GM10847 (cell line): ENCODE measurements around the gene SLBP.

Experiments
- POLR2A ChIP-seq: IDR thresholded peaks from 2 replicates; pipeline ENCODE4 v1.6.1; 2011; ENCODE audit not compliant: insufficient read length; ENCODE audit errors: extremely low read depth

The SLBP gene

DNA sequence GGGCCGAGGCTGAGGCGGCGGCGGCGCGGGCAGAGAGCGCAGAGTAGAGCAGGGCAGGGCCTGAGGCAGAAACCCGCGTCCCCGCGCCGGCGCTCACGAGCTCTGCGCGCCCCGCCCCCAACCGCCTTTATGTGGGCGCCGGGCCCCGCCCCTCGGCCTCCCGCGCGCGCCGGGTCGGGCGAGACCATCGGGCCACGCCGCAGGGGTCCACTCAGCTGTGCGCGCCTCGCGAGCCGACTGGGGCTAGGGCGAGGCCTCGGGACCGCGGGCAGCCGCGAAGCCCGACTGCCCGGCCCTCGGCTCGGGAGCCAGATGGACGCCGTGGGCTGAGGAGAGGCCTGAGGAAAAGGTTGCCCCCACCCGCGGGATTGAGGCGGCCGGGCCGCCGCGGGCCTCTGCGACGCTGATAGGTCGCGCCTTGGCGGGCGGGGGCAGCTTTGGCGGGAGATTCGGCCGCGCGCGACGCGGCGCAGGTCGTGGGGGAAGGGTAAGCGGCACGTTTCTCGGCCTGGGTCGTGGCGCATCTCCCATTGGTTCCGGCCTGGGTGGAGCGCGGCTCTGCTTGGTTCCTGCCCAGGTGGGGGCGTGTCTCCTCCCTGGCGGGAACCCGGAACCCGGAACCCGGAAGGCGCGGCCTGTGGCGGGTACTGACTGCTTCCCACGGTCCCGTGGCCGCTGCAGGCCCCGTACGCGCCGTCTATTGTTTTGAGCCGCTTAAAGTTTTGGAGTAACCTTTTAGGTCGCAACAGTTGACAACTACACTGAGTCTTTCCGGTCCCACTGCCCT lies at the start of gene SLBP:
Gene SLBP, minus strand, starts transcription at position 104 of the 787 bp plus-strand sequence. CDS start 131 bp downstream, outside the sequence.
- peak; percentile 97 for TF ChIP-seq POLR2A

GRCh38 chr4:1761130-1761689 lies 49.1 kb upstream of the SLBP start:
- no peak for TF ChIP-seq POLR2A

DNA sequence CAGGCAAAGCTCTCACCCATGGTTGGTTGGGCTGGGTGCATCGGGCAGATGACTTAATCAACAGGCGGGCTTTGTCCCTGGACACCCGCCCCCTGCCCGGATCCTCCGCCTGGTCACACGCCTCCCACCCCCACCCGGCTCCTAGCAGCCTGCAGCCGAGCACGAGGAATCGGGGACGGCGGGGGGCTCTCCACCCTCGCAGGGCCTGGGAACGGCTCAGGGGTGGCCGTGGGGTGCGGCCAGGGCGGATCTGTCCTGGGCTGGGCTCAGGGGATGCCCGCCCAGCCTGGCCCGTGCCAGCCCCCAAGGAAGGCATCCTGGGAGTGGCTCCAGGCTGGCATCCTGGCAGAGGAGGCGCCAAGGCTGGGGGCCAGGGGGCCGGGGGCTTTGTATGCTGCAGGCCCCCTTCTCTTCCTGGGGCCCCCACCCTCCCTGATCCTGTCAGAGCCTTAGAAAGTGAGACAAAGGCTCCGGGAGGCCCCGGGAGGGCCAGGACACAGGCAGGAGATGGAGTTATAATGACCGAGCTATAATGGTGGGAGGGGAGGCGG lies 48.5 kb upstream of the SLBP start:
- TF ChIP-seq POLR2A = no peak

GRCh38 chr4:1759818-1760223 lies 47.7 kb upstream of the SLBP start:
- no peak for TF ChIP-seq POLR2A

DNA sequence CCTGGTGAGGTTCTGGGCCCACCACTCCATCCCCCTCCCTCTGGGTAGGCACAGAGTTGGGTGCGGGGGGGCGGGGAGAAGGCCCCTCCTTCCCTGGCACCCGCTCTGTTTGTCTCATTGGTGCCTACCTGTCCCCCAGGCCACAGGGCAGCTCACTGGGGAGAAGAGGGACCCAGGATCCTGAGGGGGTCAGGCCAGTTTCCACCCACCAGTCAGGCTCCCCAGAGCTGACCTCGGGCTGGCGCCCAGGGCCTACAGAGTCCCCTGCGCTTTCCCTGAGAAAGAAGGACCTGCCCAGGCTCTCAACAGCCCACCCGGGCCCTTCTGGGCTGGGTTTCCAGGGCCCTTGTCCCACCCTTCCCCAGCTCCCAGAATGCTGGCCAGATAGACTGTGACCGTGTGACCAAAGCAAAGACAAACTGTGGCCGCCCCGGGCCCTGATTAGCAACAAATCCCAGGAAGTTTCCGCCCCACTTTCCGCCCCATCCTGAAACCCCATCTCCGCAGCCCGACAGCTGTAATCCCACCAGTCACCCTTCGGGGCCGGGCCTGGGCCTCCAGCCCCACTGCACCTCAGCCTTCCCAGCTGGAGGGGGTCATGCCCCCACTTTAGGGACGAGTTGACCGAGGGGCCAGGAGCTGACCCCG lies 47.2 kb upstream of the SLBP start:
- TF ChIP-seq POLR2A = no peak

DNA sequence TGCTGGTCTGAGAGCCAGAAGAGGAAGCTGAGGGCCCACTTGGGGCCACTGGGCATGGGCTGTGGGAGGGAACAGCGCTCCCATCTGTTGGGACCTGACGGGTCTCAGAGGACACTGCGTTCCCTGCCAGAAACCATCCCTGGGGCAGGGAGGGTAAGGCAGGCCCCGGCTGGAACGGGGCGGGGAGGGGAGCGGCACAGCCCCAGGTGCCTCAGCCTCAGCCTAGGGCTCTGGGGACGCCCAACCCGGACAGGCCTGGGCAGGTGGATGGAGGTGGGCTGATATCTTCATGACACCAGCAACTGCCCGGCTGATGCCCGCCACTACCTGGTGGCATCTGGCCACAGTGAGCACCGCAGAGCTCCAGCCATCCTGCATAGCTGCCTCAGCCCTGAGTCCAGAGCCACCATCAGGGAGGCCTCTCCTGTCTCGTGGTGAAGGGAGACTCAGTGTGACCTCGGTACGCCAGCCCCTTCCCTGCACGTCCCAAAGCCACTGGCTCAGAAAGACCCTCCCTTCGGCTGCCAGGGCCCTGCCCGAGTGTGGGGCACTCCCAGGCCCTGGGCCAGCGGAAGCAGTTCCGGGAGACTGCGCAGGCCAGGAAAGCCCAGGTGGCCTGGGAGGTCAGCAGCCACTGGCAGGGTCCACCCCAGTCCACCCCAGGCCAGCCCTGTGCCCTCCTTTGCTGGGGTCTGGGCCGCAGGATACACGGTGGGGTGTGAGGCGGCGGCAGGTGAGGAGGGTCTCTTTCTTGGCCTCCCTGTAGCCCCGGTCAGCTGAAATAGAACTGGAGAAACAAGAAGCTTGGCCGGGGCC lies 46.4 kb upstream of the SLBP start:
- TF ChIP-seq POLR2A = no peak

- no peak for TF ChIP-seq POLR2A
Observed at GRCh38 chr4:1757836-1758235, 45.7 kb upstream of the SLBP start.

DNA sequence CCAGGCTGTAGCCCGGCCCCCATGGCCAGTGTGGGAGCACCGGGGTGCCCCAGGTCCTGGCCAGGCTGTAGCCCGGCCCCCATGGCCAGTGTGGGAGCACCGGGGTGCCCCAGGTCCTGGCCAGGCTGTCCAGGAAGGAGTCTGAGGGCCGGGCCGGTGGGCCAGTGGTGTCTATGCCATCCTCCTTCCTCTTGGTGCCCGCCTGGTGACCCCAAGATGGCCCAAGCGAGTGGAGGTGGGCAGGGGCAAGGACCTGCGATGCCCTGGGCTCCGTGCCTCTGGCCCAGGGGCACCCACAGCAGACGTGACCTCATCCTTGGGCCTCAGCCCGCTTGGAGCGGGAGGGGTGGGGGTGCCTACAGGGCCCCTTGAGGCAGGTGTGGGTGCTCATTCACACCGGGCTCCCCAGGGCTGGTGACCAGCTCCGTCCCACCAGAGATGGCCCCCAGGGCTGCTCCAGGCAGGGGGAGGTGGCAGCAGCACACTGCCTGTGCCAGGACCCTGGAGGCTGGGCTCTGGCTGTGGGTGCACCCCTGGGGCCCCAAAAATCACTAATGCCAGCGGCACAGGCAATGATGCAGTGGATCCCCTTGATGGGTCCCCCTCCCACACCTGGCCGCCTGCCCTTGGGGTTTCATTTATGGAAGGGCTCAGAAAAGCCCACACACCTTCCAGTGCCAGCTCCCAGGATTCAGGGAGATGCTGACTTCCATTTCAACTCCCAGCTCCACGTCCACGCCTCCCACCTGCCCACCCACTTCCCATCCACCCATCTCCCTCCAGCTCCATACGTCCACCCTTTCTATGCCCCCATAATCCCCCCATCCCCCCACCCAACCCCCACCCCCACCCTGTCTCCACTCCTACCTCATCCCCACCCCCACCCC lies 45.0 kb upstream of the SLBP start:
- TF ChIP-seq POLR2A = no peak

GRCh38 chr4:1756079-1756478 lies 44.0 kb upstream of the SLBP start:
- TF ChIP-seq POLR2A = no peak

GRCh38 chr4:1755297-1755696 lies 43.2 kb upstream of the SLBP start:
- no peak for TF ChIP-seq POLR2A

DNA sequence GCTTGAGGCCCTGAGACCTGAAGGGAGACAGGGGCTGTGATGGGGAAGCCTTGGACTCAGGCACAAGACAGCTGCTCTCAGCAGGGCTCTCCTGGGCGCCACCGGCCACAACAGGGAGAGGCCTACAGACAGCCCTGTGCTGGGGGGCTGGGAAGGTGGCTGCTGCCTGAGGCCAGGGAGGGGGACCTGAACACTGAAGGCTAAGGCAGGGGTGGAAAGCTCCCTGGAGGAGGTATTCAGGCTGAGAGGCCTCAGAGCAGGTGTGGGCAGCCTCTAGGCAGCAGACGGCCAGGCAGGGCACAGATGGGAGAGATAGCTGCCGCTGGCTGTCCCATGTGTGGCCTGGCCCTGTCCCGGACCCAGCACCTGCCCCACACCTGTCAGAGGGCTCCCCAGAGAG lies 42.2 kb upstream of the SLBP start:
- TF ChIP-seq POLR2A = no peak

DNA sequence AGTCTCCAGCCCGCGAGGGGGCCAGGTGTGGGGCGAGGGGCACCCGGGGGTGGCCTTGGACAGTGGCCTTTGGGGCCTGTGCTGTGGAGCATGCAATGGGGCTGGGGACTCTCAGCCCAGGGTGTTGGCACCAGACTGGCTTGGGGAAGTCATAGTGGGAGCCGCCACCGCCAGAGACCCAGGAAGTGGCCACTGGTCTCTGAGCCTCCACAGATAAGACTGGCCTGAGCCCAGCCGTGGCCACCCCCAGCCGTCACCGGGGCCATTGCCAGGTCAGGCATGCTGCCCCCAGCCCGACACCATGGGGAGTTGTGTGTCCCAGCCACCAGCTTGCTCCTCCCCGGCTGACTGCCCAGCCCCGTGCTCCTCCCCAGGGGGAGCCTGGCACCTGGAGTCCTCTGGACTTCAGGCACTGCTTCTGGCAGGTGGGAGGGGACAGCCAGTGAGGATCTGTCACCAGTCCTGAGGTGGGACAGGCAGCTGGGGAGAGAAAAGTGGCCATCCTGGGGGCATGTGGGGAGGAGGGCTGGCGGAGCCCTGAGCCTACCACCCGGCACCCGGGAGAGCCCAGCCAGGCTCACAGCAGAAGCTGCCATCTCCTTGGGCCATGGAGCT lies 41.7 kb upstream of the SLBP start:
- no peak for TF ChIP-seq POLR2A

DNA sequence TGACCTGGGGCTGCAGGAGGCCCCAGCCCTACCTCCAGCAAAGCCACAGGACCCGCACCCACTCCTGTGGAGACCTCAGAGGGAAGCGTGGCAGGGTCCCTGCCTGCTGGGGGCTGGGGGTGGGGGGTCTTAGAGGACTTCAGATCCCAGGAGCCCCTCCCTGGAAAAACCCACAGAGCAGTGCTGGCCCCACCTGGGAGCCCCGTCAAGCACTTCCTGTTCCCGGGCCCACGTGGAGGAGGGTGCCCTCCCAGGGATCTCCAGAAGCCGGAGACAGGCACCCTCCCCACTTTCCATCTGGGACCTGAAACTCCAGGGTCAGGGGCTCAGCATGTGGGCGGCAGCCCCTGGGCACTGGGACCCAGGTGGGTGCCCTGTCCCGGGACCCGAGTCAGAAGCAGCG lies 41.2 kb upstream of the SLBP start:
- no peak for TF ChIP-seq POLR2A

GRCh38 chr4:1752284-1753041 lies 40.3 kb upstream of the SLBP start:
- no peak for TF ChIP-seq POLR2A

DNA sequence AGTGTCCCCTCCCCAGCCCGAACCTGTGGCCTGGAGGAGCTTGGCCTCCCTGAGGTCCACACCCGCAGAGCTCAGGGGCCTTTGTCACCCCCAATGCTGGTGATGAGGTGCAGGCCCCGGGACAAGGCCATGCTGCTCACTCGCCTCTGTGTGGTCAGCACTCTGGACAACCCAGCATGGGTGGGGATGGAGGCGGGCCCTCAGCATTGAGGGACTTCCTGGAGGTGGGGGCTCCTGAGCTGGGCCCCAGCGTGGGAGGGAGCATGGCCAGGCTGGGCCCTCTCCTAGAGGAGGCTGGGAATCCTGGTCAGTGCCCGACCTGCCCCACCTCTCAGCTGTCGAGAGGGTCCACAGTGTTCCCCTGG lies 39.8 kb upstream of the SLBP start:
- TF ChIP-seq POLR2A = no peak
